HG03558 (cell line): Measurements from ENCODE around the gene IZUMO4.

Source experiments
- ATAC-seq: cut with Tn5 transposase; IDR thresholded peaks from one replicate; pipeline ENCODE4 v1.9.1; 2021; ENCODE audit warnings: moderate number of reproducible peaks; ENCODE audit not compliant: unreplicated experiment; ENCODE audit errors: extremely low read depth

The IZUMO4 gene

DNA sequence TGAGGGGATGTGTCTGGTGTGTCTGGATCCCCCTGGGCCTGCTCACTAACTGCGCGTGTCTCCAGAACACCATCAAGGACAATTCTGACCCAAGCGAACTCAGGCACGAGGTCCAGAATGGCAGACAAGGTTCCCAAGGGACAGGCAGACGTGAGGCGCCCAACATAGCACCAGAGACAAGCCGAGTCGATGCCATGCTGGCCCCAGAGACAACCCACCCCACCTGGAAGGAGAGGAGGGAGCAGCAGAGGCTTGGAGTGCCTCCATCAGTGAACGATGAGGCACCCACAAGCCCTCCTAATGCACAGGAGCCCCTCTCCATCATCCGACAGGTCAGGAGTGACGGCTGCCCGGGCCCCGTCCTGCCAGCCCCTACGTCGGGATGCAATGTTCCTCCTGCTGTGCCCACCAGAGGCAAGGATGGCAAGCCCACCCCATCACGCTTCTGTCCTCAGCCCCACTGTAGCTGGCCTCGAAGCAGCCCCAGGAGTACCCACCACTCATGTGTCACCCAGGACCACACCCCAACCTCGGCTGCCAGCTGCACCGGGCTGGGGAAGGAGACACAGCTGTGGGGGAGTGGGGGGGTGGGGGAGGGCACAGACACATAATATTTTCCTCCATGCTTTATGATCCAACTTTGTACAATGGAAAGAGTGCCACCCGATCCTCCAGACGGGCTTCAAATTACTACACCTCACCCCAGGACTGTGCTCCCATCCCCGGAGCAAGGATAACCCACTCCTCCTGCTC, 42.8 kb downstream of the IZUMO4 start:
- ATAC-seq = no peak

DNA sequence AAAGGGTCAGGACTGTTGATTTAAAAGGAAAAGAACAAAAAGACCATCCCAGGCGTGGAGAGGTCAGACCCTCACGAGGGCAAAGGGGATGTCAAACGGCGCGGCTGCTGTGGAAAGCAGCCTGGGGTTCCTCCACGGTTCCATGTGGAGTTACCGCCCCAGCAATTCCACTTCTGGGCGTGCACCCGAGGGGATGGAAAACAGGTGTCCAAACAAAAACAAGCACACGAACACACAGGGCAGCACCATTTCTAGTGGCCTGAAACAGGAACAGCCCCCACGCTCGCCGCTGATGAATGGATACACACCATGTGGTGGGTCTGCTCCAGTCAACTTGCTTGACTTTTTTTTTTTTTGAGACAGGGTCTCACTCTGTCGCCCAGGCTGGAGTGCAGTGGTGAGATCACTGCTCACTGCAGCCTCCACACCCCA, 43.4 kb downstream of the IZUMO4 start:
- ATAC-seq = no peak

DNA sequence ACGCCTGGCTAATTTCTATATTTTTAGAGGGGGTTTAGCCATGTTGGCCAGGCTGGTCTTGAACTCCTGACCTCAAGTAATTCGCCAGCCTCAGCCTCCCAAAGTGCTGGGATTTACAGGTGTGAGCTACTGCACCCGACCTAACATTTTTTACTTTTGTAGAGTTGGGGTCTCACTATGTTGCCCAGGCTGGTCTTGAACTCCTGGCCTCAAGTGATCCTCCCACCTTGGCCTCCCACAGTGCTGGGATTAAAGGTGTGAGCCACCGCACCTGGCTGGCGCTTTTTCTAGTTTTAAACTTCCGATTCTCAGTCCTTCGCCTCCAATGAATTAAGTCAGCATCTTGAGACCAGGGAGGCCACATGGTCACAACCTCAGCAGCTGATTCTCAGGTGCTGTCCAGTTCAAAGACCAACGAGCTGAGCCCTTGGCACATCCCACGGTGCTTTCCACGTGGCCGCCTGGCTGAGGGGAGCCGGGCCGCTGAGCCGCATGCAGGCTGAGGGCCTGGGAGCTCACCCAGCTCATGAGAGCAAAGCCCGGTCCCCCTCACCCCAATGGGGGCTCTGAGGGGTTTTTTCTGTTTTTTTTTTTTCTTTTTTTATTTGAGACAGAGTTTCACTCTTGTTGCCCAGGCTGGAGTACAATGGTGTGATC, 45.6 kb downstream of the IZUMO4 start:
- no peak for ATAC-seq

DNA sequence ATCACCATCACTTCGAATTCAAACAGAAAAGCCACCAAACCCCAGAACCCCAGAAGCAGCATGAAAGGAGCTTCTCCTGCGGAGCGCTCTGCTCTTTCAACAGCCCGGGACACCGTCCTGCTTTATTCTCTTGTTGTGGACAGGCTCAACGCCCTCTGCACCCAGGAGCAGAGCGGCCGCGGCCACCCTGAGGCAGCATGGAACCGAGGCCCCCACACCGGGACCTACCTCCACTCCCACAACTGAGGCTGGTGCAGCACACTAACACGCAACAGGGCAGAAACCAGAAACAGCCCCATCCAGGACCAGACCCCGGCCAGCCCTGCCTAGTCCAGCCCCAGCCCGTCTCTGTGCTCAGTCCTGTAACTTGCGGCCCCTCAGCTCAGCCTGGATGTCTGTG, 47.5 kb downstream of the IZUMO4 start:
- no peak for ATAC-seq

DNA sequence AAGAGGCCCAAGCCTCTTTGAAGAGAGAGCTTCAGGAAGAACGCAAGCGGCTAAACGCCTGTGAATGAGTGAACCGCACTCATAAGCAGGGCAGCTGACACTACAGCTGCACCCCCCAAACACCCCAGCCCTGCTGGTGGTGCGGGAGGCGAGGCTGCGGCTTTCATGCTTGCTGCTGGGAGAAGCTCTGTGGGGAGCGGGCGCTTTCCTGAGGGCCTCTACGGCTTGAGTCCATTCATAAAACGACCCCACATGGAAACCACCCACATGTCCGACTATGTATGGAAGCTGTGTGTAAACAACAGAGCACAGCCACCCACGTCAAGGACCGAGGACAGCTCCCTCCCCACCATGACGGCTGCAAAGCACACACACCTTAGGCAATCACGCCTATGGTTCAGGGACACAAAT, 49.1 kb downstream of the IZUMO4 start:
- no peak for ATAC-seq

DNA sequence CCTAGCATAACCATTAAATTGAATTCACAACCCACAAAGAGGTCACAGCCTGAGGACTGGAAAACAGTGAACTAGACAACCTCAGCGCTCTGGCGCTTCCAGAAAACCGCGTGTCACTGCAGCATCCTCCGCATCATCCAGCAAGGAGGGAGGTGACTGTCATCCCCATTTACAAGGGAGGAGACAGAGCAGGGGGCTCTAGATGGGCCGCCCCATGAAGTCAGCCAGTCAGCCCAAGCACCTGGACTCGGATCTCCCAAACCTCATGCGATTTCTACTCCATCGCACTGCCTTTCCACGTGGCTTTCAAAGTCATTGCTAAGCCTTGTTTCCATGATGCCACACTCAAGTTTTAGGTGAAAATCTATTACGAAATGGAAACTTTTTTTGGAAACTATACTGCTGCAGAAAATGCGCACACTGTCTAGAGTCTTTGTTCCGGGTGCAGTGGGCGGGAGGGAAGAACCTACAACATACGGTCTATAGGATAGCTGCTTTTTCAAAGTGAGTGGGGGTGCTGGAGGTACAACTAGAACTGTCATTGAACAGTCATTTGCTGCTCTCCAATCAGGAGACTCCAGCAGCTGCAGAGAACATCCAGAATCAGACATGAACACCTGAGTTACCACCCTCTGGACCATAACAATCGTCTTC, 51.9 kb downstream of the IZUMO4 start:
- ATAC-seq = no peak
